ENCODE results near the gene HSP90AA1.

Gene HSP90AA1

DNA sequence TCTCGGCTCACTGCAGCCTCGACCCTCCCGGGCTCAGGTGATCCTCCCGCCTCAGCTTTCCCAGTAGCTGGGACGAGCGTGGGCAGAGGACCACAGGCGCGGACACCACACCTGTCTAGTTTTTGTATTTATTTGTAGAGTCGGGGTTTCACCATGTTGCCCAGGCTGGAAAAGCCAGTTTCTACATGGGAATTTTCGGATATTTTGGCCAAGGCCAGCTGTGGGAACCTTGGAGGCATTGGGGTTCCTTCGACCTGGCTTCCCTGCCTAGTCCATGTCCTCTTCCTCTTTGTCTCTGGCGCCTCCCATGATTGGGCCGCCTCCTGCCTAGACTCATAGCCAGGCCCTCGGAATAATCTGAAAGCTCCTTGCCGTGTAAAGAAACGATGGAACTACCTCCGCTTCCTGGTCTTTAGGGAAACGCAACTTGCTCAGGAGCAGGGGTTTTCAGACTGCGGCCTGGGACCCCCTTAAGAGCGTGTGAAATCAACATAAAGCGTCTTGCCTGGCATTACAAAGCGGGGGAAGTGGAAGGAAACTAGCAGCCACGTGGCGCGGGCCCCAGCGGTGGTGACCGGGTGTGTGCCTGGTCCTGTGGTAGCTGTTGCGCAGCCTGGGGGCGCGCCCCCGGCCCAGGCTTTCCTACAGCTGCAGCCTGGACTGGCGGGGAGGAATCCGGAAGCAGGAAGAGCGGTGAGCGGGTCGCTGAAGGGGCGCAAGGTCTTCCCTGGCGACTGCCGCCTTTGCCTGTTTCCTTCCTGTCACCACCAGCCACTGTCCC lies 1.4 kb upstream of the HSP90AA1 start:
- H3K4me3 Mint-ChIP-seq = peak overlapping the region; percentile 87 to 91 (median 90)
- TF ChIP-seq, protein P1, sequence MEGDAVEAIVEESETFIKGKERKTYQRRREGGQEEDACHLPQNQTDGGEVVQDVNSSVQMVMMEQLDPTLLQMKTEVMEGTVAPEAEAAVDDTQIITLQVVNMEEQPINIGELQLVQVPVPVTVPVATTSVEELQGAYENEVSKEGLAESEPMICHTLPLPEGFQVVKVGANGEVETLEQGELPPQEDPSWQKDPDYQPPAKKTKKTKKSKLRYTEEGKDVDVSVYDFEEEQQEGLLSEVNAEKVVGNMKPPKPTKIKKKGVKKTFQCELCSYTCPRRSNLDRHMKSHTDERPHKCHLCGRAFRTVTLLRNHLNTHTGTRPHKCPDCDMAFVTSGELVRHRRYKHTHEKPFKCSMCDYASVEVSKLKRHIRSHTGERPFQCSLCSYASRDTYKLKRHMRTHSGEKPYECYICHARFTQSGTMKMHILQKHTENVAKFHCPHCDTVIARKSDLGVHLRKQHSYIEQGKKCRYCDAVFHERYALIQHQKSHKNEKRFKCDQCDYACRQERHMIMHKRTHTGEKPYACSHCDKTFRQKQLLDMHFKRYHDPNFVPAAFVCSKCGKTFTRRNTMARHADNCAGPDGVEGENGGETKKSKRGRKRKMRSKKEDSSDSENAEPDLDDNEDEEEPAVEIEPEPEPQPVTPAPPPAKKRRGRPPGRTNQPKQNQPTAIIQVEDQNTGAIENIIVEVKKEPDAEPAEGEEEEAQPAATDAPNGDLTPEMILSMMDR (IDR thresholded peaks at IDR 0.05; ENCODE audit: unreplicated experiment in 3 of 3) = no peak
- H3K27ac Mint-ChIP-seq = peak overlapping the region; percentile 78 to 96 (median 96)
- H3K36me3 Mint-ChIP-seq (ENCODE audit: low read depth) = peaks cover 32% of the 10 kb centered on the region
- H3K4me1 Mint-ChIP-seq = peaks cover 48% of the 10 kb centered on the region
- H3K27me3 Mint-ChIP-seq (ENCODE audit: low read depth) = no peaks in the 10 kb centered on the region
- H3K9me3 Mint-ChIP-seq = no peaks in the 10 kb centered on the region

DNA sequence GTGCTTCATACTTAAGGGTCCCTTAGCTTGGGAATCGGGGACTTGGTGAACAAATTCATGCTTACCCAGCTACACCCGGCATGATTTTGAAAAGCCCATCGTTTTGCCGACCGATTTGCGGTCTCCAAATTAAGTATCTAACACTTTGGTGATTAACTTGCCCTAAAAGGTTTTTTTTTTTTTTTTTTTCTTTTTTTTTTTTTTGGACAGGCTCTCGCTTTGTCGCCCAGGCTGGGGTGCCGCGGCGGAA lies 843 bp upstream of the HSP90AA1 start:
- TF ChIP-seq, protein P1 (IDR thresholded peaks at IDR 0.05; ENCODE audit: unreplicated experiment in 3 of 3) = no peak
- Mint-ChIP-seq H3K4me3 (peak overlapping the region; percentile 87 to 91 (median 90)), H3K36me3 (ENCODE audit: low read depth) (peaks cover 37% of the 10 kb centered on the region), H3K9me3 (no peaks in the 10 kb centered on the region), H3K27ac (peak overlapping the region; percentile 78 to 96 (median 96)), H3K4me1 (peaks cover 53% of the 10 kb centered on the region), H3K27me3 (ENCODE audit: low read depth) (no peaks in the 10 kb centered on the region)

DNA sequence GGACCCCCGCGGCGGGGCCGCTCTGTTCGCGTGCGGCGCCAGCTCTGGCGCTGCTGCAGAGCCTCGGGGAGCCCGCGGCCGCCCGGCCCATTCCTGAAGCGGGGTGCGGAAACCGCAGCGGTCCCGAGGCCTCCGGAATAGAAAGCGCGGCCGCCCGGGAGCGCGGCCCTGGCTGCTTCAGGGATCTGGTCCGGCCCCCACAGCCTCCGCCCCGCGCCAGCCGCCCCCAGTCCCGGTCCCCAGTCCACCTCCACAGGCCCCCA lies 204 bp downstream of the HSP90AA1 start:
- no peaks in the 10 kb centered on the region for H3K9me3 Mint-ChIP-seq
- TF ChIP-seq, protein P1 (IDR thresholded peaks at IDR 0.05; ENCODE audit: unreplicated experiment in 3 of 3) = no peak
- peak overlapping the region; percentile 87 to 91 (median 89) for H3K4me3 Mint-ChIP-seq
- H3K27ac Mint-ChIP-seq = peak overlapping the region; percentile 82 to 93 (median 85)
- H3K4me1 Mint-ChIP-seq = peaks cover 60% of the 10 kb centered on the region
- no peaks in the 10 kb centered on the region for H3K27me3 Mint-ChIP-seq (ENCODE audit: low read depth)
- peaks cover 45% of the 10 kb centered on the region for H3K36me3 Mint-ChIP-seq (ENCODE audit: low read depth)

DNA sequence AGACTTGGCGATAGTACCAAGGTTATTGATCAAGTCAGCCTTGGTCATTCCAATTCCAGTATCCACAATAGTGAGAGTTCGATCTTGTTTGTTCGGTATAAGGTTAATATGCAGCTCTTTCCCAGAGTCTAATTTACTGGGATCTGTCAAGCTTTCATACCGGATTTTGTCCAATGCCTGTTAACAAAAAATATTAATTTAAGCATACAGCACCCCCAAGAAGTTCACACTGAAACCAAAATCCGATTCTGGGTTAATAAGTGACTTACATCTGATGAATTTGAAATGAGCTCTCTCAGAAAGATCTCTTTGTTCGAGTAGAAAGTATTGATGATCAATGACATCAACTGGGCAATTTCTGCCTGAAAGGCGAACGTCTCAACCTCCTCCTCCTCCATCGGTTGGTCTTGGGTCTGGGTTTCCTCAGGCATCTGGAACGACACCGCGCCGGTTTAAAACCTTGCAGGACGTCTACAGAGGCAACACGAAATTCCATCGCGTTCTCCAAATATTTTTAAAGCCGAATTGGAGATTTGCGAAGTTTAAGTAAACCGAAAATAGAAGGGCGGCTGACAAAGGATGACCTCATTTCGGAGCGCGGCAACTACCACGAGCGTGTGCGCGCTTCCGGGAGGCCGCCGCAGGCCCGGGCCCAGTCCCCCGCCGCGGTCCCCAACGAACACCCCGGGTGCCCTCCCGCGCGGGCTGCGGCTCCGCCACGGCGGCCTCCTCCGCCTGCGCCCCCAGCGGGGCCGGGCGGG lies 716 bp downstream of the HSP90AA1 start:
- no peaks in the 10 kb centered on the region for H3K9me3 Mint-ChIP-seq
- H3K27me3 Mint-ChIP-seq (ENCODE audit: low read depth) = no peaks in the 10 kb centered on the region
- H3K27ac Mint-ChIP-seq = peak overlapping the region; percentile 82 to 97 (median 93)
- peaks cover 50% of the 10 kb centered on the region for H3K36me3 Mint-ChIP-seq (ENCODE audit: low read depth)
- H3K4me1 Mint-ChIP-seq = peaks cover 60% of the 10 kb centered on the region
- H3K4me3 Mint-ChIP-seq = peak overlapping the region; percentile 90 to 99 (median 99)
- TF ChIP-seq, protein P1 (IDR thresholded peaks at IDR 0.05; ENCODE audit: unreplicated experiment in 3 of 3) = no peak

DNA sequence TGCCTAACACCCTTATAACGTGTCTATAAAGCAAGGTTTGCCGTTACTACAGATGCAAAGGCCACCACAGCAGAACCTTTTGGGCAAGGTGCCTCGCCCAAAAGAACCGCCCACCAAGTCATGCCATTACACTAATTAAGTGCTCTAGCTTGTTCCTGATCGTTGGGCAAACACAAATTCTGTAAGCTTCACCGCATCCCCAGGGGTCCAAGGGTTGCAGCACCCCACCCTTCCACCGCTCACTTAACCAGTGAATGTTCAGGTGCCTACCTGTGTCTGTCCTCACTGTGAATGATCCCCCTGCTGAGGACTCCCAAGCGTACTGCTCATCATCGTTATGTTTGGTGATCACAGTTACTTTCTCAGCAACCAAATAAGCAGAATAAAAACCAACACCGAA lies 1.4 kb downstream of the HSP90AA1 start:
- H3K9me3 Mint-ChIP-seq = no peaks in the 10 kb centered on the region

More for the DNA sequence above, 1.4 kb downstream of the HSP90AA1 start:
- peaks cover 60% of the 10 kb centered on the region for H3K4me1 Mint-ChIP-seq
- H3K36me3 Mint-ChIP-seq (ENCODE audit: low read depth) = peaks cover 56% of the 10 kb centered on the region
- H3K27ac Mint-ChIP-seq = peak overlapping the region; percentile 82 to 97 (median 93)
- peak overlapping the region; percentile 90 to 99 (median 99) for H3K4me3 Mint-ChIP-seq
- TF ChIP-seq, protein P1 (IDR thresholded peaks at IDR 0.05; ENCODE audit: unreplicated experiment in 3 of 3) = no peak
- no peaks in the 10 kb centered on the region for H3K27me3 Mint-ChIP-seq (ENCODE audit: low read depth)

All from nephron (organoid).